A673 (cell line): ENCODE data around the gene PCCA. TPM values are rescaled to one million over a fixed set of nuclear protein-coding genes. Genes with fewer than 3 reads are reported as not detected.

Experiments
- BruUV-seq: library from RNA; stranded (reverse); fragments of 400-500 nt; replicated peaks from 2 replicates; lab custom pipeline; 2021; lab: Mats Ljungman, UMichigan
- CTCF ChIA-PET: fragments of 300-600 bp; sonication (Branson Sonifier 250); formaldehyde crosslinking; loops from one replicate; lab custom pipeline; 2022; ENCODE audit warnings: antibody characterized with exemption; lab: Charles Lee
- POLR2A ChIA-PET: fragments of 300-600 bp; sonication (Branson Sonifier 250); formaldehyde crosslinking; loops from one replicate; lab custom pipeline; 2022; ENCODE audit warnings: antibody characterized with exemption; ENCODE audit not compliant: low non-redundant PET; lab: Charles Lee
- DNase-seq: peaks from one replicate; pipeline ENCODE4 v3.0.0-alpha.2; 2015; ENCODE audit warnings: low spot score
- H3K27ac ChIP-seq: fragments of 200-600 bp; sonication (generic); 2 replicates; pipeline ENCODE4 v1.5.1; 2016; ENCODE audit warnings: mixed run types, low read depth, mild to moderate bottlenecking, mixed read lengths, antibody characterized with exemption, low read length; ENCODE audit not compliant: poor library complexity, severe bottlenecking
- H3K27me3 ChIP-seq: fragments of 200-600 bp; sonication (generic); replicated peaks from 2 replicates; pipeline ENCODE4 v1.6.1; 2017; ENCODE audit warnings: mixed run types, low read depth, mild to moderate bottlenecking, mixed read lengths, antibody characterized with exemption, low read length; ENCODE audit not compliant: insufficient read depth, poor library complexity
- H3K36me3 ChIP-seq: fragments of 200-600 bp; sonication (generic); 2 replicates; pipeline ENCODE4 v1.6.1; 2016; ENCODE audit warnings: mixed run types, mild to moderate bottlenecking, mixed read lengths, antibody characterized with exemption, low read length; ENCODE audit not compliant: insufficient read depth, poor library complexity, severe bottlenecking
- H3K4me1 ChIP-seq: fragments of 200-600 bp; sonication (generic); 2 replicates; pipeline ENCODE4 v1.6.1; 2017; ENCODE audit warnings: mixed run types, mild to moderate bottlenecking, mixed read lengths, antibody characterized with exemption, low read length; ENCODE audit not compliant: insufficient read depth, poor library complexity, severe bottlenecking
- H3K4me3 ChIP-seq: fragments of 200-600 bp; sonication (generic); 2 replicates; pipeline ENCODE4 v1.5.1; 2016; ENCODE audit warnings: low read depth, mixed run types, mild to moderate bottlenecking, mixed read lengths, low read length; ENCODE audit not compliant: poor library complexity, severe bottlenecking
- H3K9me3 ChIP-seq: fragments of 200-600 bp; sonication (generic); 2 replicates; pipeline ENCODE4 v1.6.1; 2016; ENCODE audit warnings: mixed run types, low read depth, mild to moderate bottlenecking, mixed read lengths, antibody characterized with exemption, low read length; ENCODE audit not compliant: poor library complexity, severe bottlenecking
- EZH2 ChIP-seq: fragments of 200-600 bp; sonication (generic); IDR thresholded peaks from 2 replicates; pipeline ENCODE4 v1.6.1; 2017; ENCODE audit warnings: borderline replicate concordance, low read depth, mild to moderate bottlenecking, mixed read lengths, antibody characterized with exemption, low read length; ENCODE audit not compliant: poor library complexity, severe bottlenecking
- intact Hi-C: fragments of 100-400 bp; cut with micrococcal nuclease; formaldehyde crosslinking; loops from one replicate; pipeline ENCODE4 v1.10.0; 2022; ENCODE audit not compliant: unreplicated experiment
- total RNA-seq: library from RNA; stranded (reverse); gene quantifications from 2 replicates; pipeline ENCODE4 v1.2.3, GENCODE V29; 2021
- TF ChIP-seq, protein P1 (sequence below): fragments of 300-800, 200-600 bp; sonication (generic); conservative IDR thresholded peaks from 2 replicates; pipeline ENCODE4 v1.5.1; 2017; ENCODE audit warnings: low read depth, mild to moderate bottlenecking, antibody characterized with exemption, low read length, moderate library complexity, mixed read lengths

PCCA gene
- total RNA-seq, 1 experiment from 2014 or later = 93.0 TPM

DNA sequence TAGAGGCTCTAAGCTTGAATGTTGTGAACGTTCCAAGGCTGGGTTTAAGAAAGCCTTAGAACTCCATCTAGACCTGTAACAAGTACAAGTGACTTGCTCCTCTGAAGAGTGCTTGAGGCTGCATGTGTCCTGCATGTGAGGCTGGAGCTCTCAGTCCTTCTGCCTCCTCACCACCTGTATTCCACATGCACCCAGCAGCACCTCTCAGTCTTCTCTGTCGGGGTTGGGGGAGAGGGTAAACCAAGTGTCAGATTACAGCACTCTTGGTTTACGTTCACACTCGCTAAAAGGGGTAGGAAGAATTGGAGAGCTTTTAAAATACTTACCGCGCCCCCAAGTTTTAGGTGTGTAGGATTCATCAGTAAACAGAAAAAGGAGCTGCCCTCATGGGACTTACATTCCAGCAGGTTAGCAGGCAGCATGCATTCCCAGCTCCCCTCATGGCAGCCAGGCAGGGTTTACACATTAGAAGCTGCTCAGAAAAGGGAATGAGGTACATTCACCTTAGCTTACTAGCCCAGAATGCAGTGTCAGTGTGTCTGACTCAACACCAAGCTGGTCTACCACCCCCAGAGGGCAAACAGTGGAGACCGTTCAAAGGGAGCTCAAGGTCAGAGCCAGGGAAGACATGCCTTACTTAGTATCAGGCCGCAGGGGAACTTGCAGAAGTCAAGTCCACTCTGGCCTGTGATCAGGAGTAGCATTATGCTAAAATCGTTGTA, 248.1 kb downstream of the PCCA start:
- Histone ChIP-seq H3K36me3 (peaks cover 51% of the 10 kb centered on the region), H3K9me3 (peaks cover 14% of the 10 kb centered on the region), H3K4me3 (no peak overlapping the region), H3K27me3 (no peaks in the 10 kb centered on the region), H3K27ac (no peak overlapping the region), H3K4me1 (no peaks in the 10 kb centered on the region)
- CTCF ChIA-PET = interaction anchor here (0.5 kb wide), 1 partner anchor 10 kb away, joined by 3 read pairs; no protein-coding TSS in a partner anchor
- no peak for TF ChIP-seq EZH2
- TF ChIP-seq, protein P1, sequence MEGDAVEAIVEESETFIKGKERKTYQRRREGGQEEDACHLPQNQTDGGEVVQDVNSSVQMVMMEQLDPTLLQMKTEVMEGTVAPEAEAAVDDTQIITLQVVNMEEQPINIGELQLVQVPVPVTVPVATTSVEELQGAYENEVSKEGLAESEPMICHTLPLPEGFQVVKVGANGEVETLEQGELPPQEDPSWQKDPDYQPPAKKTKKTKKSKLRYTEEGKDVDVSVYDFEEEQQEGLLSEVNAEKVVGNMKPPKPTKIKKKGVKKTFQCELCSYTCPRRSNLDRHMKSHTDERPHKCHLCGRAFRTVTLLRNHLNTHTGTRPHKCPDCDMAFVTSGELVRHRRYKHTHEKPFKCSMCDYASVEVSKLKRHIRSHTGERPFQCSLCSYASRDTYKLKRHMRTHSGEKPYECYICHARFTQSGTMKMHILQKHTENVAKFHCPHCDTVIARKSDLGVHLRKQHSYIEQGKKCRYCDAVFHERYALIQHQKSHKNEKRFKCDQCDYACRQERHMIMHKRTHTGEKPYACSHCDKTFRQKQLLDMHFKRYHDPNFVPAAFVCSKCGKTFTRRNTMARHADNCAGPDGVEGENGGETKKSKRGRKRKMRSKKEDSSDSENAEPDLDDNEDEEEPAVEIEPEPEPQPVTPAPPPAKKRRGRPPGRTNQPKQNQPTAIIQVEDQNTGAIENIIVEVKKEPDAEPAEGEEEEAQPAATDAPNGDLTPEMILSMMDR = no peak
- POLR2A ChIA-PET = no interaction called here
- DNase-seq = no peak
- intact Hi-C loops = no loop called here
- no TSS peak for BruUV-seq

DNA sequence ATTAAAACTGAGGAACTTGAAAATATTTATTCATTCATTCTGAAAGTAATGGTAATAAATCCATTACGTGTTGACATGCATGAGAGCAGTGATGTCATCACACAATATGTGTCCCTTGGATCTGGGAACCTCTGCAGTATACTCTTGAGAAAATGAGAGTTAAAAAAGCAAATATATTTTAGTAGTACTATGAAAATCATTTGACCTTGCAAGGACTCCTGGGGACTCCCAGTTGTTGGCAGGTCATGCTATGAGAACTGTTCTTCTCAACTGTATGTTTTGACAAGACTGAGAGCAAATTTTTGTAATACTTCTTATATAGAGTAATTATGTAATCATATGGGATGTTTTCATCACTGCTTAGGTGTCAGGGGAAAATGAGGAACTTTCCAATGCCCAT, 249.4 kb downstream of the PCCA start:
- Histone ChIP-seq H3K27me3 (no peaks in the 10 kb centered on the region), H3K4me1 (no peaks in the 10 kb centered on the region), H3K36me3 (peaks cover 41% of the 10 kb centered on the region), H3K9me3 (peaks cover 14% of the 10 kb centered on the region), H3K27ac (no peak overlapping the region), H3K4me3 (no peak overlapping the region)
- TF ChIP-seq, protein P1 = no peak
- TF ChIP-seq EZH2 = no peak
- no TSS peak for BruUV-seq
- CTCF ChIA-PET = no interaction called here
- POLR2A ChIA-PET = no interaction called here
- no peak for DNase-seq
- intact Hi-C loops = no loop called here

DNA sequence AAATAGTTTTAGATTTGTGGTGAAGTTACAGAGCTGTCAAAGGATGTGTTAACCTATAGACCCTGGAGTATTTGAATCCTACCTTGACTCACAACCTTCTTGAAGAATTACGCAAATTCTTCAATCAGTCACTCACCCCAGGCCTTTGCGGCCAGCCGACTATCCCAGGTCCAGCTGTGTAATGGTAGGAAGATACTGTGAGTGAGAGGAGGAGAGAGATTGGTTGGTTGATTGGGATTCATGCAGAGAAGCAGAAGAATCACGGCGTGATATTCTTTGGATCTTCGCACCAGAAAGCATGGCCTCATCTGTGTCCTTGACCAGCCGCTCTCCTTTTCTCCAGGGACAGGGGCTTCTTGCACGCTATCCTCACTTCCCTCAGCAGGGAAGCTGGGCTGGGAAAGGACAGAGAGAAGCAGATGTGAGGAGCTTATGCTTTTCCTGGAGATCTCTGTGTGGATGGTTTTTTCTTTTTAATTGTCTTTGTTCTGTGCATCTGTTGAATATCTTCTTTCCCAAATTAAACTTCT, 250.6 kb downstream of the PCCA start:
- no peak for DNase-seq
- peaks cover 30% of the 10 kb centered on the region for H3K36me3 ChIP-seq
- H3K9me3 ChIP-seq = peaks cover 6% of the 10 kb centered on the region
- no peak overlapping the region for H3K4me3 ChIP-seq
- H3K4me1 ChIP-seq = no peaks in the 10 kb centered on the region
- BruUV-seq = no TSS peak
- TF ChIP-seq EZH2 = no peak
- TF ChIP-seq, protein P1 = no peak
- intact Hi-C loops = no loop called here
- POLR2A ChIA-PET = no interaction called here
- CTCF ChIA-PET = no interaction called here
- H3K27ac ChIP-seq = no peak overlapping the region
- H3K27me3 ChIP-seq = no peaks in the 10 kb centered on the region
